Neuronal stem cell (in vitro differentiated cells): ENCODE measurements around the gene PPP1R12A.

Source experiments
- DNase-seq: peaks from one replicate; pipeline ENCODE4 v3.0.0-alpha.2; 2013; ENCODE audit warnings: low spot score
- H2AFZ ChIP-seq: one replicate; pipeline ENCODE4 v1.6.1; 2013; ENCODE audit warnings: mild to moderate bottlenecking, low read length, inconsistent platforms
- H2AK5ac ChIP-seq: 2 replicates; pipeline ENCODE4 v1.6.1; 2013; ENCODE audit warnings: low read depth, mild to moderate bottlenecking, inconsistent platforms, low read length, moderate library complexity, mixed read lengths
- H2BK120ac ChIP-seq: 2 replicates; pipeline ENCODE4 v1.6.1; 2013; ENCODE audit warnings: low read depth, mild to moderate bottlenecking, inconsistent platforms, low read length, moderate library complexity, mixed read lengths
- H2BK12ac ChIP-seq: one replicate; pipeline ENCODE4 v1.6.1; 2013; ENCODE audit warnings: low read length, inconsistent platforms
- H2BK15ac ChIP-seq: 2 replicates; pipeline ENCODE4 v1.6.1; 2013; ENCODE audit warnings: mild to moderate bottlenecking, low read length, inconsistent platforms, mixed read lengths
- H2BK5ac ChIP-seq: one replicate; pipeline ENCODE4 v1.6.1; 2013; ENCODE audit warnings: inconsistent platforms, mild to moderate bottlenecking, low read length, moderate library complexity
- H3K14ac ChIP-seq: one replicate; pipeline ENCODE4 v1.6.1; 2013; ENCODE audit warnings: low read length, inconsistent platforms
- H3K18ac ChIP-seq: 2 replicates; pipeline ENCODE4 v1.6.1; 2013; ENCODE audit warnings: low read length, inconsistent platforms
- H3K23ac ChIP-seq: 2 replicates; pipeline ENCODE4 v1.6.1; 2013; ENCODE audit warnings: low read depth, mild to moderate bottlenecking, mixed read lengths, low read length, inconsistent platforms; ENCODE audit not compliant: poor library complexity
- H3K27ac ChIP-seq: replicated peaks from 3 replicates; pipeline ENCODE4 v1.5.1; 2013; ENCODE audit warnings: low read length, inconsistent platforms
- H3K27me3 ChIP-seq, 3 experiments: 2 replicates each; pipeline ENCODE4 v1.6.1; 2013; ENCODE audit warnings: low read length in 3 of 3, mild to moderate bottlenecking in 2 of 3, inconsistent platforms in 1 of 3, low read depth in 1 of 3, mixed read lengths in 1 of 3, moderate library complexity in 1 of 3; ENCODE audit not compliant: control insufficient read depth in 3 of 3, insufficient read depth in 3 of 3
- H3K36me3 ChIP-seq, 2 donors: replicated peaks in 1 of 2; 2 replicates each; pipeline ENCODE4 v1.6.1; 2013; ENCODE audit warnings: low read length in 2 of 2; ENCODE audit not compliant: control insufficient read depth in 2 of 2, insufficient read depth in 2 of 2
- H3K4ac ChIP-seq: 2 replicates; pipeline ENCODE4 v1.6.1; 2013; ENCODE audit warnings: inconsistent platforms, mild to moderate bottlenecking, low read length, moderate library complexity
- H3K4me1 ChIP-seq, 2 donors: 1 replicate in 1 of 2; 2 replicates in 1 of 2; pipeline ENCODE4 v1.6.1; 2013; ENCODE audit warnings: low read length in 2 of 2, low read depth in 1 of 2; ENCODE audit not compliant: control insufficient read depth in 2 of 2, insufficient read depth in 1 of 2
- H3K4me2 ChIP-seq: one replicate; pipeline ENCODE4 v1.6.1; 2013; ENCODE audit warnings: mild to moderate bottlenecking, low read length, inconsistent platforms; ENCODE audit not compliant: insufficient read depth, poor library complexity, severe bottlenecking
- H3K4me3 ChIP-seq, 2 donors: 2 replicates each; pipeline ENCODE4 v1.5.1; 2013; ENCODE audit warnings: low read length in 2 of 2, mild to moderate bottlenecking in 2 of 2, inconsistent platforms in 1 of 2, moderate library complexity in 1 of 2
- H3K79me1 ChIP-seq: one replicate; pipeline ENCODE4 v1.6.1; 2013; ENCODE audit warnings: low read depth, mild to moderate bottlenecking, inconsistent platforms, low read length, moderate library complexity
- H3K9ac ChIP-seq: one replicate; pipeline ENCODE4 v1.6.1; 2013; ENCODE audit warnings: mild to moderate bottlenecking, low read depth, low read length, inconsistent platforms; ENCODE audit not compliant: poor library complexity
- H3K9me3 ChIP-seq, 2 donors: replicated peaks in 1 of 2; 2 replicates each; pipeline versions ENCODE3 to v1.6.1; 2013; ENCODE audit warnings: low read length in 2 of 2, mild to moderate bottlenecking in 2 of 2, inconsistent platforms in 1 of 2, low read depth in 1 of 2, mixed read lengths in 1 of 2, moderate library complexity in 1 of 2; ENCODE audit not compliant: control insufficient read depth in 2 of 2, insufficient read depth in 1 of 2
- H4K8ac ChIP-seq: one replicate; pipeline ENCODE4 v1.6.1; 2013; ENCODE audit warnings: low read depth, mild to moderate bottlenecking, inconsistent platforms, low read length, moderate library complexity
- H4K91ac ChIP-seq: one replicate; pipeline ENCODE4 v1.6.1; 2013; ENCODE audit warnings: low read length, low read depth, mild to moderate bottlenecking, inconsistent platforms; ENCODE audit not compliant: poor library complexity
- WGBS, 2 donors: extraction: QIAGEN DNeasy Blood & Tissue Kit; methylation state at CpG; one replicate each; pipeline ENCODE4 v1.1.7; 2013; ENCODE audit warnings: missing lambda C conversion rate in 2 of 2, mixed read lengths in 1 of 2; ENCODE audit not compliant: insufficient read length in 2 of 2, insufficient replicate concordance in 1 of 2; ENCODE audit errors: extremely low coverage in 2 of 2; 5-methylcytosine and 5-hydroxymethylcytosine counted together

Gene PPP1R12A

GRCh38 chr12:79874665-79875064 is 60.2 kb downstream of the PPP1R12A start:
- H3K4me3 ChIP-seq = no peak overlapping the region
- no peak overlapping the region for H3K27ac ChIP-seq
- no peak overlapping the region for H4K91ac ChIP-seq
- H2AK5ac ChIP-seq = no peak overlapping the region
- no peak overlapping the region for H3K9ac ChIP-seq
- H2BK5ac ChIP-seq = no peak overlapping the region
- no peaks in the 10 kb centered on the region for H3K27me3 ChIP-seq
- H4K8ac ChIP-seq = no peak overlapping the region
- H3K9me3 ChIP-seq = no peaks in the 10 kb centered on the region
- no peak overlapping the region for H3K14ac ChIP-seq
- no peak overlapping the region for H3K4ac ChIP-seq
- no peak overlapping the region for H2BK12ac ChIP-seq
- H3K23ac ChIP-seq = no peak overlapping the region
- peaks cover 2 to 3% of the 10 kb centered on the region in 2 donors for H3K4me1 ChIP-seq
- H2AFZ ChIP-seq = no peak overlapping the region
- DNase-seq = peak; percentile 6
- H2BK15ac ChIP-seq = no peak overlapping the region
- peaks cover 0 to 42% of the 10 kb centered on the region in 2 donors for H3K36me3 ChIP-seq
- H3K18ac ChIP-seq = no peak overlapping the region
- H3K4me2 ChIP-seq = no peak overlapping the region
- H2BK120ac ChIP-seq = no peak overlapping the region
- no peaks in the 10 kb centered on the region for H3K79me1 ChIP-seq

GRCh38 chr12:79873201-79873600 is 61.7 kb downstream of the PPP1R12A start:
- Histone ChIP-seq H3K4me3 (no peak overlapping the region), H3K4me2 (no peak overlapping the region), H3K79me1 (no peaks in the 10 kb centered on the region), H4K8ac (no peak overlapping the region), H3K23ac (no peak overlapping the region), H4K91ac (no peak overlapping the region), H3K4me1 (peaks cover 2 to 3% of the 10 kb centered on the region in 2 donors), H2BK120ac (no peak overlapping the region), H3K27me3 (no peaks in the 10 kb centered on the region), H2AFZ (no peak overlapping the region), H3K9ac (no peak overlapping the region), H3K18ac (no peak overlapping the region), H2AK5ac (no peak overlapping the region), H2BK5ac (no peak overlapping the region), H3K9me3 (no peaks in the 10 kb centered on the region), H2BK12ac (no peak overlapping the region), H3K27ac (no peak overlapping the region), H3K14ac (no peak overlapping the region), H3K36me3 (peaks cover 0 to 56% of the 10 kb centered on the region in 2 donors), H3K4ac (no peak overlapping the region), H2BK15ac (no peak overlapping the region)
- WGBS, 2 donors = no CpG with 5 or more reads among the region's 2 CpGs
- DNase-seq = no peak

- no peak overlapping the region for H4K91ac ChIP-seq
- H4K8ac ChIP-seq = no peak overlapping the region
- no peak for DNase-seq
- no peak overlapping the region for H3K14ac ChIP-seq
- no CpG with 5 or more reads among the region's 7 CpGs for WGBS, 2 donors
- no peaks in the 10 kb centered on the region for H3K27me3 ChIP-seq
- peaks cover 0 to 12% of the 10 kb centered on the region in 2 donors for H3K9me3 ChIP-seq
- H2AK5ac ChIP-seq = no peak overlapping the region
- H2BK5ac ChIP-seq = no peak overlapping the region
- no peak overlapping the region for H3K4me3 ChIP-seq
- no peak overlapping the region for H3K9ac ChIP-seq
- no peak overlapping the region for H3K23ac ChIP-seq
- no peak overlapping the region for H3K4ac ChIP-seq
- peaks cover 2 to 66% of the 10 kb centered on the region in 2 donors for H3K36me3 ChIP-seq
- peaks cover 2 to 3% of the 10 kb centered on the region in 2 donors for H3K4me1 ChIP-seq
- H3K79me1 ChIP-seq = no peaks in the 10 kb centered on the region
- no peak overlapping the region for H3K4me2 ChIP-seq
- H3K18ac ChIP-seq = no peak overlapping the region
- H3K27ac ChIP-seq = no peak overlapping the region
- H2BK12ac ChIP-seq = no peak overlapping the region
- no peak overlapping the region for H2BK120ac ChIP-seq
- H2AFZ ChIP-seq = no peak overlapping the region
- no peak overlapping the region for H2BK15ac ChIP-seq
Measured at GRCh38 chr12:79871621-79872020, 63.3 kb downstream of the PPP1R12A start.

- Histone ChIP-seq H3K27ac (no peak overlapping the region), H2BK120ac (no peak overlapping the region), H2AFZ (no peak overlapping the region), H3K14ac (no peak overlapping the region), H3K4me3 (no peak overlapping the region), H3K4me1 (peaks cover 2 to 3% of the 10 kb centered on the region in 2 donors), H3K9ac (no peak overlapping the region), H2AK5ac (no peak overlapping the region), H3K27me3 (no peaks in the 10 kb centered on the region), H3K79me1 (no peaks in the 10 kb centered on the region), H2BK15ac (no peak overlapping the region), H2BK12ac (no peak overlapping the region), H3K18ac (no peak overlapping the region), H4K8ac (no peak overlapping the region), H3K4ac (no peak overlapping the region), H2BK5ac (no peak overlapping the region), H4K91ac (no peak overlapping the region), H3K4me2 (no peak overlapping the region), H3K9me3 (peaks cover 0 to 12% of the 10 kb centered on the region in 2 donors), H3K36me3 (peaks cover 2 to 66% of the 10 kb centered on the region in 2 donors), H3K23ac (no peak overlapping the region)
- no peak for DNase-seq
Measured at GRCh38 chr12:79870916-79871315, 64.0 kb downstream of the PPP1R12A start.
